ENCODE data around the gene SELENON. TPM values are rescaled to one million over a fixed set of nuclear protein-coding genes. Genes with fewer than 3 reads are reported as not detected.

Gene SELENON
- total RNA-seq, 1 donor from 2014 or later: 95.7 TPM

DNA sequence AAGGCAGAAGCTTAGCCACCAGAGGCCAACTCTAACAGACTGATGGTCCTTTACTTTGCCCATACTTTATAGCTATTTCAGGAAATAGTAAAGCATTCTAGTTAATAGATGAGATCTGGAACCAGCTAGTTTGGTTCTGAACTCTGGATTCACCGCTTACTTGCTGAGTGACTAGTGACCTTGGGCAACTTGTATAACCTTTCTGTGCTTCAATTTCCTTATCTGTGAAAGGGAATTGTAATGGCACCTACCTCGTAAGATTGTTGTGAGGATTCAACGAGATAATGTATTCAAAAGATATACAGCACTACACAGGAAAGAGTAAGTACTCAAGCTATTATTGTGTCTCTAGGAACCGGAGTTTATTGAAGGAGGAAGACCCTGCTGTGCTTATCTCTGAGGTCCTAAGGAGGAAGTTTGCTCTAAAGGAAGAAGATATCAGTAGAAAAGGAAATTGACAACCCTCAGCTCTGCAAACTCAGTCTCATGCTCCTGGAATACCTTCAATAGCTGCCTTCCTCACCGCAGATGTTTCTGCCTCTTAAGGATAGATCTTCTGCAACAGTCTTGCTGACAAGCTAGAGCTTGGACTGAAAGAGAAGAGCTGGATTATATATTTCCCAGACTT, 31.7 kb downstream of the SELENON start:
- peaks cover 20% of the 10 kb centered on the region for H3K4me1 Mint-ChIP-seq (ENCODE audit: low read depth)
- no peak for DNase-seq (ENCODE audit: low spot score)
- no peaks in the 10 kb centered on the region for H3K9me3 Mint-ChIP-seq (ENCODE audit: low read depth)
- H3K27ac Mint-ChIP-seq (ENCODE audit: unreplicated experiment): no peak overlapping the region
- H3K36me3 Mint-ChIP-seq (ENCODE audit: low read depth): peaks cover 32% of the 10 kb centered on the region
- H3K4me3 Mint-ChIP-seq (ENCODE audit: unreplicated experiment): no peak overlapping the region
- TF ChIP-seq, protein P1, sequence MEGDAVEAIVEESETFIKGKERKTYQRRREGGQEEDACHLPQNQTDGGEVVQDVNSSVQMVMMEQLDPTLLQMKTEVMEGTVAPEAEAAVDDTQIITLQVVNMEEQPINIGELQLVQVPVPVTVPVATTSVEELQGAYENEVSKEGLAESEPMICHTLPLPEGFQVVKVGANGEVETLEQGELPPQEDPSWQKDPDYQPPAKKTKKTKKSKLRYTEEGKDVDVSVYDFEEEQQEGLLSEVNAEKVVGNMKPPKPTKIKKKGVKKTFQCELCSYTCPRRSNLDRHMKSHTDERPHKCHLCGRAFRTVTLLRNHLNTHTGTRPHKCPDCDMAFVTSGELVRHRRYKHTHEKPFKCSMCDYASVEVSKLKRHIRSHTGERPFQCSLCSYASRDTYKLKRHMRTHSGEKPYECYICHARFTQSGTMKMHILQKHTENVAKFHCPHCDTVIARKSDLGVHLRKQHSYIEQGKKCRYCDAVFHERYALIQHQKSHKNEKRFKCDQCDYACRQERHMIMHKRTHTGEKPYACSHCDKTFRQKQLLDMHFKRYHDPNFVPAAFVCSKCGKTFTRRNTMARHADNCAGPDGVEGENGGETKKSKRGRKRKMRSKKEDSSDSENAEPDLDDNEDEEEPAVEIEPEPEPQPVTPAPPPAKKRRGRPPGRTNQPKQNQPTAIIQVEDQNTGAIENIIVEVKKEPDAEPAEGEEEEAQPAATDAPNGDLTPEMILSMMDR (IDR thresholded peaks at IDR 0.05): no peak
- H3K27me3 Mint-ChIP-seq (ENCODE audit: low read depth): no peaks in the 10 kb centered on the region

DNA sequence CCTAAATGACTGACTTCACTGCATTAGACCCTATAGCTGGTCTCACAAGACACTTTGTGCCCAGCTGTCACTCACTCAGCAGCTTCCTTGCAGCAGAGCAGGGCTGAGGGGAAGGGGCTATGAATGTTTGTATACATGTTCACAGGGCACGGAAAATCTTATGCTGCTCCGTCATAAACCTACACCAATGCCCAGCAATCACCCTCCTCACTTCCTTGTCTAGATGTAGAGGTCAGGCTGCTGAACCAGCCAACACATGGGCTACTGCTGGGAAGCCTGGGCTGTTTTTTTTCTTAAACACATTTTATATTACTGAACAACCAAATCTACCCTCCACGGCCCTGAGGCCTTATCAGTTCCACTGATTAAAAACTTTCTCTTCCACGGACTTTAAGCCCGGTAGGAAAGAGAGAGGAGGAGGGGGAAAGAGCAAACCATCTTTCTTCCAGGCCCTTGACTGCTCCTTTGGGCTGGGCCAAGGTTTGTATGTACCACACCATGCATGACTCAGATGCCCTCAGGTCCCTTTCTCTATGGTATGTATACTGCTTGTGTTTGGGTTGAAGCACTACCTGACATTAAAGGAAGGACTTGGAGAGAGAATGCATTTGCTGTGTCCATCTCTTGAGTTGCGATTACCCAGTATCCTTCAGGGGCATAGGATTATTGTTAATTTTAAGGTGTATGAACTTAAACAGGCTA, 32.5 kb downstream of the SELENON start:
- DNase-seq (ENCODE audit: low spot score): no peak
- Mint-ChIP-seq H3K4me3 (ENCODE audit: unreplicated experiment) (no peak overlapping the region), H3K9me3 (ENCODE audit: low read depth) (no peaks in the 10 kb centered on the region), H3K27ac (ENCODE audit: unreplicated experiment) (no peak overlapping the region), H3K4me1 (ENCODE audit: low read depth) (peaks cover 27% of the 10 kb centered on the region), H3K36me3 (ENCODE audit: low read depth) (peaks cover 31% of the 10 kb centered on the region), H3K27me3 (ENCODE audit: low read depth) (no peaks in the 10 kb centered on the region)
- TF ChIP-seq, protein P1 (IDR thresholded peaks at IDR 0.05): no peak

DNA sequence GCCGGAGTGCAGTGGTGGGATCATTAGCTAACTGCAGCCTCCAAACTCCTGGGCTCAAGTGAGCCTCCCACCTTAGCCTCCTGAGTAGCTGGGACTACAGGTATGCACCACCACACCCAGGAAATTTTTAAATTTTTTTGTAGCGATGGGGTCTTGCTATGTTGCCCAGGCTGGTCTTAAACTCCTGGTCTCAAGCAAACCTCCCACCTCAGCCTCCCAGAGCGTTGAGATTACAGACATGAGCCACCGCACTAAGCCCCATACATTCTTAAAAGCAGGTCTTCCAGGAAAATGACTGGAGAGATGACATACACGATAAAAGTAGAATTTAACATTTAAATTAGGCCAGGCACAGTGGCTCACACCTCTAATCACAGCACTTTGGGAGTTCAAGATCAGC, 33.2 kb downstream of the SELENON start:
- Mint-ChIP-seq H3K4me3 (ENCODE audit: unreplicated experiment) (no peak overlapping the region), H3K4me1 (ENCODE audit: low read depth) (peaks cover 27% of the 10 kb centered on the region), H3K36me3 (ENCODE audit: low read depth) (peaks cover 27% of the 10 kb centered on the region), H3K27me3 (ENCODE audit: low read depth) (no peaks in the 10 kb centered on the region), H3K9me3 (ENCODE audit: low read depth) (no peaks in the 10 kb centered on the region), H3K27ac (ENCODE audit: unreplicated experiment) (no peak overlapping the region)
- DNase-seq (ENCODE audit: low spot score): no peak
- TF ChIP-seq, protein P1 (IDR thresholded peaks at IDR 0.05): no peak

DNA sequence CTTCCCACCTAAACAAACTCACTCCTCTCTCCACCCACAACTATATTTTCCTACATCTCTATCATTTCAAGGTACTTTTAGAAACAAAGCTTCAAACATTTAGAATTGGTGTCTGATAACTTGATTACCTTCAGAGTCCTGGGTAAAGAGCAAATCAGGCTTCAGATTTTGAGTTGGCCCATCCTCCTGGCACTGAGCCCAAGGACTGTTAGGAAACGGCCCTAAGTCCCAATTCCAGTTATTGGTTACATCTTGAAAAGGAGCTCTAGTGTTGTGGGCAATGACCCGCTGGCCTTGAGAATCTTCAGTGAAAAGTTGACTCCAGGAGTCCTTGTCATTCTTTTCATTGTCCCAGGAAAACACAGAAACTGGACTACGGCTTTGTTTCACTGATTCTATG, 34.9 kb downstream of the SELENON start:
- H3K9me3 Mint-ChIP-seq (ENCODE audit: low read depth): peaks cover under 1% of the 10 kb centered on the region
- H3K36me3 Mint-ChIP-seq (ENCODE audit: low read depth): peaks cover 16% of the 10 kb centered on the region
- peaks cover 27% of the 10 kb centered on the region for H3K4me1 Mint-ChIP-seq (ENCODE audit: low read depth)
- DNase-seq (ENCODE audit: low spot score): no peak
- no peak overlapping the region for H3K4me3 Mint-ChIP-seq (ENCODE audit: unreplicated experiment)
- H3K27ac Mint-ChIP-seq (ENCODE audit: unreplicated experiment): peak overlapping the region; percentile 2
- TF ChIP-seq, protein P1 (IDR thresholded peaks at IDR 0.05): no peak
- H3K27me3 Mint-ChIP-seq (ENCODE audit: low read depth): no peaks in the 10 kb centered on the region

DNA sequence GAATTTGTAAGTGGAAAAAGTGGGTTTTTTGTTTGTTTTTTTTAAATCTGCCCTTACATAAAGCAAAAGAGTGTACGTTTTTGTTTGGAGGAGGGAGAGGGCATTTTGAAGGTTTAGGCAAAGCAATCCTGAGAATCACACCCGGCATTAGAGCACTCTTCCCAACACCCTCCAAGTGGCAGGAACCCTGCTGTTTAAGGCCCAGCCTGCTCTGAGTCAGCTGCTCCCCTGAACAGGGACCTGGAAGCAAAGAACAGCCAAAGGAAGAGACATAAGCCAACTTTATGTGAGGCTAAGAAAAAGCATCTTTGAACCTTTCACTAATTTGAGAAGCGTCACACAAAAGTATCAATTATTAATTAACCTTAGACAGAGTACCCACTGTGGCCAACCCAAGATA, 36.7 kb downstream of the SELENON start:
- TF ChIP-seq, protein P1 (IDR thresholded peaks at IDR 0.05): no peak
- Mint-ChIP-seq H3K36me3 (ENCODE audit: low read depth) (peaks cover 9% of the 10 kb centered on the region), H3K4me1 (ENCODE audit: low read depth) (peaks cover 27% of the 10 kb centered on the region), H3K9me3 (ENCODE audit: low read depth) (peaks cover 4% of the 10 kb centered on the region), H3K4me3 (ENCODE audit: unreplicated experiment) (no peak overlapping the region), H3K27ac (ENCODE audit: unreplicated experiment) (no peak overlapping the region), H3K27me3 (ENCODE audit: low read depth) (no peaks in the 10 kb centered on the region)
- no peak for DNase-seq (ENCODE audit: low spot score)

Measured in chondrocyte (in vitro differentiated cells).